MCF 10A (cell line): ENCODE measurements around the gene LAMTOR4. TPM values are rescaled to one million over a fixed set of nuclear protein-coding genes. Genes with fewer than 3 reads are reported as not detected.
A peak's percentile ranks its signal among the peaks of the same experiment; 100 is the strongest.

Source experiments
- BruUV-seq: library from RNA; stranded (reverse); fragments of 400-500 nt; replicated peaks from 2 replicates; lab custom pipeline; 2021; lab: Mats Ljungman, UMichigan
- CTCF ChIA-PET: fragments of 300-600 bp; sonication (Branson Sonifier 250); formaldehyde crosslinking; extraction: SDS; loops from one replicate; lab custom pipeline; 2021; ENCODE audit warnings: antibody characterized with exemption, inconsistent platforms; lab: Yijun Ruan, JAX
- POLR2A ChIA-PET: fragments of 300-600, 350-650 bp; sonication (Branson Sonifier 250); formaldehyde crosslinking; extraction: SDS; loops from one replicate; lab custom pipeline; 2020; ENCODE audit warnings: antibody characterized with exemption, inconsistent platforms; lab: Yijun Ruan, JAX
- DNase-seq: peaks from one replicate; pipeline ENCODE4 v3.0.0-alpha.2; 2018; ENCODE audit not compliant: unreplicated experiment
- H3K27ac Mint-ChIP-seq: one replicate; pipeline ENCODE4 v1.8.0; 2022; ENCODE audit warnings: mild to moderate bottlenecking, low read depth, mixed read lengths; ENCODE audit not compliant: unreplicated experiment
- H3K27me3 Mint-ChIP-seq: one replicate; pipeline ENCODE4 v1.8.0; 2022; ENCODE audit warnings: mixed read lengths; ENCODE audit not compliant: insufficient read depth, unreplicated experiment
- H3K36me3 Mint-ChIP-seq: one replicate; pipeline ENCODE4 v1.8.0; 2022; ENCODE audit warnings: mild to moderate bottlenecking, moderate library complexity, mixed read lengths; ENCODE audit not compliant: insufficient read depth, unreplicated experiment
- H3K4me1 Mint-ChIP-seq: one replicate; pipeline ENCODE4 v1.8.0; 2022; ENCODE audit warnings: mixed read lengths; ENCODE audit not compliant: insufficient read depth, unreplicated experiment
- H3K4me3 Mint-ChIP-seq: one replicate; pipeline ENCODE4 v1.8.0; 2022; ENCODE audit warnings: mild to moderate bottlenecking, moderate library complexity, mixed read lengths; ENCODE audit not compliant: unreplicated experiment
- H3K9me3 Mint-ChIP-seq: one replicate; pipeline ENCODE4 v1.8.0; 2022; ENCODE audit warnings: mixed read lengths; ENCODE audit not compliant: unreplicated experiment
- intact Hi-C: fragments of 100-400 bp; cut with micrococcal nuclease; formaldehyde crosslinking; loops from 2 replicates; pipeline ENCODE4 v1.14.1; 2022
- total RNA-seq: library from RNA; stranded (reverse); gene quantifications from 2 replicates; pipeline ENCODE4 v1.2.3, GENCODE V29; 2022
- TF ChIP-seq, protein P1 (sequence below): fragments of 200-600 bp; IDR thresholded peaks from one replicate; pipeline ENCODE4 v1.8.0; 2022; ENCODE audit warnings: antibody characterized with exemption, mild to moderate bottlenecking; ENCODE audit not compliant: unreplicated experiment

The LAMTOR4 gene
- total RNA-seq, 1 experiment from 2014 or later = 76.6 TPM

DNA sequence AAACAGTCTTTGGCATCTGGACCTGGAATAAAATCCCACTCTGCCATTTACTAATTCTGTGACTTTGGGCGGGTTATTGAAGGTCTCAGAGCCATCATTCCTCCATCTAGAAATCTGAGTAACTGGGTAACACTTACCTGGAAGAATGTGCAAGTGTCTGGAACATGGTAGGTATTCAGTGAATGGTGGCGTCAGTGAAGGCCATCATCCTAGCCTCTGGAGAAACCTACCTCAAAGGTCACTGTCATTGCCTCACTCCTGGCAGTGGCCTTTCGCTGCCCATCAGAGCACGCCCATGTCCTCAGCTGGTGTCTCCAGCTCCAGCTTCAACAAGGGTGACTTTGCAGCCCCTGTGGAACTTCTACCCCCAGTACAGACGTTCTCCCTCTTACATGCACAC, 15.2 kb downstream of the LAMTOR4 start:
- ChIA-PET POLR2A (interaction anchor here (0.7 to 1.7 kb wide), 4 partner anchors 8 to 89 kb away, joined by 3 to 11 read pairs (median 4); partner anchors contain the start of gene LAMTOR4), CTCF (interaction anchor here (1.2 to 3.1 kb wide), 2 partner anchors 31 to 54 kb away, joined by 3 to 10 read pairs; no protein-coding TSS in a partner anchor)
- TF ChIP-seq, protein P1, sequence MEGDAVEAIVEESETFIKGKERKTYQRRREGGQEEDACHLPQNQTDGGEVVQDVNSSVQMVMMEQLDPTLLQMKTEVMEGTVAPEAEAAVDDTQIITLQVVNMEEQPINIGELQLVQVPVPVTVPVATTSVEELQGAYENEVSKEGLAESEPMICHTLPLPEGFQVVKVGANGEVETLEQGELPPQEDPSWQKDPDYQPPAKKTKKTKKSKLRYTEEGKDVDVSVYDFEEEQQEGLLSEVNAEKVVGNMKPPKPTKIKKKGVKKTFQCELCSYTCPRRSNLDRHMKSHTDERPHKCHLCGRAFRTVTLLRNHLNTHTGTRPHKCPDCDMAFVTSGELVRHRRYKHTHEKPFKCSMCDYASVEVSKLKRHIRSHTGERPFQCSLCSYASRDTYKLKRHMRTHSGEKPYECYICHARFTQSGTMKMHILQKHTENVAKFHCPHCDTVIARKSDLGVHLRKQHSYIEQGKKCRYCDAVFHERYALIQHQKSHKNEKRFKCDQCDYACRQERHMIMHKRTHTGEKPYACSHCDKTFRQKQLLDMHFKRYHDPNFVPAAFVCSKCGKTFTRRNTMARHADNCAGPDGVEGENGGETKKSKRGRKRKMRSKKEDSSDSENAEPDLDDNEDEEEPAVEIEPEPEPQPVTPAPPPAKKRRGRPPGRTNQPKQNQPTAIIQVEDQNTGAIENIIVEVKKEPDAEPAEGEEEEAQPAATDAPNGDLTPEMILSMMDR = no peak
- DNase-seq = no peak
- peaks cover 5% of the 10 kb centered on the region for H3K36me3 Mint-ChIP-seq
- peaks cover 21% of the 10 kb centered on the region for H3K4me1 Mint-ChIP-seq
- no peaks in the 10 kb centered on the region for H3K9me3 Mint-ChIP-seq
- peaks cover 28% of the 10 kb centered on the region for H3K27me3 Mint-ChIP-seq
- H3K4me3 Mint-ChIP-seq = no peak overlapping the region
- intact Hi-C loops = no loop called here
- H3K27ac Mint-ChIP-seq = no peak overlapping the region
- no TSS peak for BruUV-seq

DNA sequence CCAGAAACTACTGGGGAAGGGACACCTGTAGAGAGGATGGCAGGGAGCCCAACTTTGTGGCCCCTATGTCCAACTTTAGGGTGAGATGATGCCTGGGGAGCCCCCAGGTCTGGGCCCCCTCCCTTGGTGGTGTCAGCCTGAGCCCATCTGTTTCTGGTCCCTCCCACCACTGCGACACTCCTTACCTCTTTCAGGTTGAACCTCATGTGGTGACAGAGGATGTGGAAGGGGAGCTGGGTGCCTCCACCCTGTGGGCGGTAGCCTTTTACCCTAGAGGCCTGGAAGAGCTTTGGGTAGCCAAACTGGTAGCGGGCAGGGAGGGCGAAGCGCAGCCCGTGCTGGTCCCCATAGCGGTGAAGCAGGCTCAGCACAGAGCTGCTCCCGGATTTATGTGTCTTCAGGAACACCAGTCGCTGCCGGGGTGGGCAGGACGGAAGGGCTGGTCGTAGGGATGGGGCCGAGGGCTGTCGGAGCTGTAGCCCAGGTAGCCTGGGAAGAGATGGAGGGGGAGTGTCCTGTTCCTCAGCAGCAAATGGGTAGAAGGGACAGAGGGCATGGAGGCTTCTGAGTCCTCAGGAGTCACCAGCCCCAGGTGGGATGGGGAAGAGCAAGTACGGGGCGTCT, 17.7 kb downstream of the LAMTOR4 start:
- Mint-ChIP-seq H3K9me3 (no peaks in the 10 kb centered on the region), H3K4me3 (no peak overlapping the region), H3K27me3 (peaks cover 42% of the 10 kb centered on the region), H3K4me1 (peaks cover 28% of the 10 kb centered on the region), H3K36me3 (no peaks in the 10 kb centered on the region), H3K27ac (peak overlapping the region; percentile 54)
- POLR2A ChIA-PET = interaction anchor here (1.0 to 1.7 kb wide), 2 partner anchors 106 to 262 kb away, joined by 4 to 5 read pairs; partner anchors contain the start of gene ZCWPW1
- TF ChIP-seq, protein P1 = no peak
- no peak for DNase-seq
- intact Hi-C loops = no loop called here
- no TSS peak for BruUV-seq
- CTCF ChIA-PET = interaction anchor here (3.1 kb wide), 1 partner anchor 34 kb away, joined by 10 read pairs; no protein-coding TSS in a partner anchor

DNA sequence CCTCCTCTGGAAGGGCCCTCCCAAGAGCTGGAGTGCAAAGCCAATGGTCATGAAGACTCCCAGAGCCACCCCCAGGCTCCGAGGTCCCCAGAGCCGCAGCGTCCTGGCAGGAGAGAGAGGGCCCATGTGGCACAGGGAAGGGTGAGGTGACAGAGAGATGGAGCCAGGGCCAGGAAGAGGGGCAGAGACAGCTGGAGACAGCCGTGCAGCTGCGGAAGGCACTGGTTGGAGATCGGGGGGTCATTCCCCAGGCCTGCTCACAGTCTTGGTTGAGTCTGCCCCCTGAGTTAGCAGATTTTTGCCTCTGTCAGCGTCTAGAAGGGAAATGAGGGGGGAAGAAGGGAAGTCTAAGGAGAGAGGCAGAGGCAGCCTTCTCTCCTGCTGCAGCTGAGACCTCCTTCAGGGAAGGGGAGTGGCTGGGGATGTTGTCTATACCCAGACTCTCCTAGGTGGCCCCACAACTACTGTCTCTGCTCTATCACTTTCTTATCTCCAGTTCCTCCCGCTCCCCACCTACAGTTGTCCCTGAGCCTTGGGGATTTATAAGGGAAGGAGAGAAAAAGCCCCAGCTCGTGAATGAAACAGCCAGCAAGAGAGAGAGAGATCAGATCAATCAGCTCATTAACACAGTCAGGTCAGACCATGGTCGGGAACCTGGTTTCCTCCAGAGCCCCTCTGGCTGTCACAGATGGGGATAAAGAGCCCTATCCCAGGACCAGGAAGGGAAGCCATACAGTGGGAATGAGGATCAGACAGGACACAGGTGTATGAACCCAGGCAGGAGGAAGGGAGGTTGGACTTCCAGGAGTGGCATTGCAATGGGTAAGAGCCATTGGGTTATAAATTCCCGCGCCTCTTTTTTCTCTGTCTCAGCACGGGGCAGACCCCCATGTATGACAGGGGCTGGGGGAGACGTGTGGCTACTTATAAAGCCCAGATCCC, 18.5 kb downstream of the LAMTOR4 start:
- ChIA-PET POLR2A (interaction anchor here (1.0 to 1.7 kb wide), 3 partner anchors 8 to 261 kb away, joined by 4 to 6 read pairs (median 5); partner anchors contain the start of genes TRAPPC14 and ZCWPW1), CTCF (interaction anchor here (0.6 to 3.1 kb wide), 3 partner anchors 26 to 114 kb away, joined by 4 to 10 read pairs (median 5); no protein-coding TSS in a partner anchor)
- Mint-ChIP-seq H3K9me3 (no peaks in the 10 kb centered on the region), H3K4me1 (peaks cover 28% of the 10 kb centered on the region), H3K27ac (peak overlapping the region; percentile 54), H3K36me3 (no peaks in the 10 kb centered on the region), H3K4me3 (no peak overlapping the region), H3K27me3 (peaks cover 42% of the 10 kb centered on the region)
- TF ChIP-seq, protein P1 = no peak
- intact Hi-C loops = no loop called here
- no peak for DNase-seq
- BruUV-seq = no TSS peak
